GM18502 (cell line): ENCODE measurements around the gene RABL2B.

Experiments
- ATAC-seq: cut with Tn5 transposase; IDR thresholded peaks from one replicate; pipeline ENCODE4 v1.9.1; 2021; ENCODE audit warnings: mild to moderate bottlenecking; ENCODE audit not compliant: unreplicated experiment, poor library complexity

Gene RABL2B

GRCh38 chr22:50739279-50739691 lies 44.2 kb downstream of the RABL2B start:
- ATAC-seq = no peak

- no peak for ATAC-seq
Measured at GRCh38 chr22:50738649-50739227, 44.7 kb downstream of the RABL2B start.

- no peak for ATAC-seq
Measured at GRCh38 chr22:50737728-50738648, 45.4 kb downstream of the RABL2B start, which contains the start of gene ACR. ACR (plus strand) TSS chr22:50738204; CDS start chr22:50738236, 32 bp downstream.

- ATAC-seq = no peak
Measured at GRCh38 chr22:50735739-50736030, 47.8 kb downstream of the RABL2B start.

- no peak for ATAC-seq
Measured at GRCh38 chr22:50734986-50735738, 48.3 kb downstream of the RABL2B start.

- no peak for ATAC-seq
Measured at GRCh38 chr22:50734343-50734771, 49.1 kb downstream of the RABL2B start.

- ATAC-seq = no peak
Measured at GRCh38 chr22:50733521-50734342, 49.7 kb downstream of the RABL2B start.

- ATAC-seq = no peak
Measured at GRCh38 chr22:50732681-50733080, 50.8 kb downstream of the RABL2B start.

GRCh38 chr22:50731811-50732624 lies 51.4 kb downstream of the RABL2B start:
- ATAC-seq = no peak

GRCh38 chr22:50730941-50731661 lies 52.3 kb downstream of the RABL2B start:
- ATAC-seq = no peak

GRCh38 chr22:50730013-50730891 lies 53.2 kb downstream of the RABL2B start:
- ATAC-seq = no peak

- no peak for ATAC-seq
Measured at GRCh38 chr22:50729391-50730012, 53.9 kb downstream of the RABL2B start.

- ATAC-seq = no peak
Measured at GRCh38 chr22:50728523-50728931, 54.9 kb downstream of the RABL2B start.

- no peak for ATAC-seq
Measured at GRCh38 chr22:50727678-50728522, 55.5 kb downstream of the RABL2B start.

- ATAC-seq = no peak
Measured at GRCh38 chr22:50726643-50727340, 56.6 kb downstream of the RABL2B start.

- no peak for ATAC-seq
Measured at GRCh38 chr22:50725597-50725996, 57.8 kb downstream of the RABL2B start.
